GM13976 (cell line): Measurements from ENCODE around the gene LRP1B.

ENCODE experiments used
- DNase-seq: peaks from one replicate; pipeline ENCODE4 v3.0.0; 2012; ENCODE audit warnings: low spot score
- CTCF ChIP-seq: IDR thresholded peaks from 2 replicates; pipeline ENCODE4 v1.5.1; 2012; ENCODE audit warnings: borderline replicate concordance, mild to moderate bottlenecking; ENCODE audit not compliant: insufficient read depth; ENCODE audit errors: extremely low read depth, missing control alignments, control extremely low read depth
- in situ Hi-C: fragments of 300-500 bp; cut with MboI; formaldehyde crosslinking; loops from one replicate; pipeline ENCODE4 v1.12.0; 2022; ENCODE audit warnings: low sequenced_read_pairs, mixed read lengths, inconsistent platforms; ENCODE audit not compliant: unreplicated experiment

LRP1B gene

GRCh38 chr2:141748616-141749015 lies 382.2 kb downstream of the LRP1B start:
- no peak for DNase-seq
- TF ChIP-seq CTCF: no peak
- in situ Hi-C loops: no loop called here

- in situ Hi-C loops: no loop called here
- no peak for TF ChIP-seq CTCF
- no peak for DNase-seq
Observed at GRCh38 chr2:141741652-141742051, 389.2 kb downstream of the LRP1B start.

- no peak for DNase-seq
- in situ Hi-C loops: no loop called here
- TF ChIP-seq CTCF: no peak
Observed at GRCh38 chr2:141737492-141738255, 393.1 kb downstream of the LRP1B start.

- no peak for DNase-seq
- in situ Hi-C loops: no loop called here
- no peak for TF ChIP-seq CTCF
Observed at GRCh38 chr2:141736466-141736865, 394.4 kb downstream of the LRP1B start.

- in situ Hi-C loops: no loop called here
Observed at GRCh38 chr2:141728886-141729285, 401.9 kb downstream of the LRP1B start.

GRCh38 chr2:141728142-141728541 lies 402.7 kb downstream of the LRP1B start:
- in situ Hi-C loops: no loop called here
- TF ChIP-seq CTCF: no peak
- DNase-seq: no peak

More at GRCh38 chr2:141728886-141729285, 401.9 kb downstream of the LRP1B start:
- TF ChIP-seq CTCF: no peak
- DNase-seq: no peak
